K562 (cell line): ENCODE results near the gene VTN.

Experiments
- ADNP ChIP-seq: fragments of 200-800 bp; sonication (Bioruptor generic); IDR thresholded peaks from 2 replicates; pipeline ENCODE4 v1.6.1; 2016; ENCODE audit warnings: missing genetic modification characterization, missing compliant biosample characterization
- HEY1 ChIP-seq: fragments of 250-450 bp; sonication (Bioruptor Pico); IDR thresholded peaks from 2 replicates; pipeline ENCODE4 v1.5.0; 2020; ENCODE audit warnings: mild to moderate bottlenecking, moderate library complexity, borderline replicate concordance
- MAX ChIP-seq: sonication (generic); formaldehyde crosslinking; IDR thresholded peaks from 2 replicates; pipeline ENCODE4 v1.9.0; 2022; ENCODE audit warnings: mild to moderate bottlenecking, missing genetic modification reagents
- MYC ChIP-seq, 2 experiments: fragments of 250-450 bp in 1 of 2; sonication (Bioruptor Pico) in 1 of 2; IDR thresholded peaks; 2 replicates each; pipeline versions ENCODE4 v1.5.1 to v1.6.1; 2012 to 2021; ENCODE audit warnings: low read depth in 2 of 2, borderline replicate concordance in 1 of 2, improper control_type of control experiment in 1 of 2, low read length in 1 of 2, mild to moderate bottlenecking in 1 of 2, moderate library complexity in 1 of 2
- RAD21 ChIP-seq, 2 experiments: fragments of 250-450 bp in 1 of 2; fragments of 450-650 bp in 1 of 2; sonication (Bioruptor Pico) in 1 of 2; formaldehyde crosslinking in 1 of 2; IDR thresholded peaks in 1 of 2; conservative IDR thresholded peaks in 1 of 2; 2 replicates each; pipeline versions ENCODE4 v1.4.0 to v1.8.0; 2020 to 2022; ENCODE audit warnings: mild to moderate bottlenecking in 2 of 2, moderate library complexity in 1 of 2
- SRSF1 ChIP-seq: fragments of 200-400 bp; formaldehyde crosslinking; IDR thresholded peaks from 2 replicates; pipeline ENCODE4 v1.6.1; 2017; ENCODE audit warnings: mild to moderate bottlenecking, low read depth, low read length, moderate library complexity
- THRA ChIP-seq: fragments of 450-650 bp; IDR thresholded peaks from 2 replicates; pipeline ENCODE4 v1.6.1; 2017; ENCODE audit warnings: mild to moderate bottlenecking, moderate library complexity
- TF ChIP-seq, protein P1 (sequence below): sonication (generic); formaldehyde crosslinking; IDR thresholded peaks from 2 replicates; pipeline ENCODE4 v1.8.1; 2023; ENCODE audit warnings: mild to moderate bottlenecking, missing genetic modification reagents
- TF ChIP-seq, protein P2 (sequence below), 3 experiments: IDR thresholded peaks in 2 of 3; conservative IDR thresholded peaks in 1 of 3; 2 replicates each; pipeline ENCODE4 v1.5.1; 2011 to 2012; ENCODE audit warnings: low read length in 3 of 3, mild to moderate bottlenecking in 3 of 3, control low read depth in 2 of 3, improper control_type of control experiment in 1 of 3, inconsistent platforms in 1 of 3, low read depth in 1 of 3, mixed read lengths in 1 of 3, moderate library complexity in 1 of 3; ENCODE audit not compliant: insufficient read depth in 2 of 3

DNA sequence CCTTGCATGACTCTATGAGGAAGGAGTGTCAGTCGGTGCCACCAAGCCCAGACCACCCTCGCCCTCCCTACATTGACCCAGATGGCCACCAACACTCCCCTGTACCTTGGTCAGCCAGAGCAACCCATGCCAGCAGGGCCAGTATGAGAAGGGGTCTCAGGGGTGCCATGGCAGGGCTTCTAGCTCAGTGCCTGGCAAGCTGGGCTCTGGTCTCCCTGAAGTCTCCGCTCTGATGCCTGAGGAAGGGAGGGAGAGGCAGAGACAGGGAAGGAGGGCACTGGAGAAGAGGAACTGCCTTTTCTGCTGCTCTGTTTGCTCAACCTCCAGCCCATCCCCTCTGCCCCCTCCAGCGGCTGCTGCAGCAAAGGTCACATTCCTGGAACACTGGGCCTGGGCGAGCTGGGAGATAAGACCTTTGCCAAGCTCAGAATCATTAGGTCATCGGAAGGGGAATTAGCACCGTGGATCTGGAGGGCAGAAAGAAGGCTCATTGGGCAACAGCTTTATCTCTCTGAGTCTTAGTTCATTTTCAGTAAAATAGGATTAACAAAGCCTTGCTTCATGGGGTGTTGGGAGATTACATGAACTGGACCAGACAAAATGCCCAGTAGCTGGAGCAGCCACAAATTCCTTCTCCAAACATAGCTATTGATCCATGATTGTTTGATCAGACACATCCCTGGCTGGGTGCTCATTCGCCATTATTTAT lies at the start of gene VTN:
- no peak for TF ChIP-seq MYC (IDR thresholded peaks at IDR 0.05; ENCODE audit: low read depth, low read length)
- no peak for TF ChIP-seq MYC (CRISPR knock-in tag; IDR thresholded peaks at IDR 0.05; ENCODE audit: borderline replicate concordance, low read depth)
- no peak for TF ChIP-seq ADNP
- TF ChIP-seq, protein P1, sequence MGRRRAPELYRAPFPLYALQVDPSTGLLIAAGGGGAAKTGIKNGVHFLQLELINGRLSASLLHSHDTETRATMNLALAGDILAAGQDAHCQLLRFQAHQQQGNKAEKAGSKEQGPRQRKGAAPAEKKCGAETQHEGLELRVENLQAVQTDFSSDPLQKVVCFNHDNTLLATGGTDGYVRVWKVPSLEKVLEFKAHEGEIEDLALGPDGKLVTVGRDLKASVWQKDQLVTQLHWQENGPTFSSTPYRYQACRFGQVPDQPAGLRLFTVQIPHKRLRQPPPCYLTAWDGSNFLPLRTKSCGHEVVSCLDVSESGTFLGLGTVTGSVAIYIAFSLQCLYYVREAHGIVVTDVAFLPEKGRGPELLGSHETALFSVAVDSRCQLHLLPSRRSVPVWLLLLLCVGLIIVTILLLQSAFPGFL (CRISPR knock-in tag): no peak
- no peak for TF ChIP-seq MAX (CRISPR knock-in tag)
- TF ChIP-seq HEY1 (CRISPR knock-in tag): no peak
- TF ChIP-seq RAD21 (CRISPR knock-in tag; conservative IDR thresholded peaks at IDR 0.05 in 1 of 2, IDR thresholded peaks at IDR 0.05 in 1 of 2): peak in 1 of 2 experiments; percentile 29; a peak in 2 of 4 replicates
- TF ChIP-seq SRSF1: no peak
- TF ChIP-seq THRA: no peak
- TF ChIP-seq, protein P2, sequence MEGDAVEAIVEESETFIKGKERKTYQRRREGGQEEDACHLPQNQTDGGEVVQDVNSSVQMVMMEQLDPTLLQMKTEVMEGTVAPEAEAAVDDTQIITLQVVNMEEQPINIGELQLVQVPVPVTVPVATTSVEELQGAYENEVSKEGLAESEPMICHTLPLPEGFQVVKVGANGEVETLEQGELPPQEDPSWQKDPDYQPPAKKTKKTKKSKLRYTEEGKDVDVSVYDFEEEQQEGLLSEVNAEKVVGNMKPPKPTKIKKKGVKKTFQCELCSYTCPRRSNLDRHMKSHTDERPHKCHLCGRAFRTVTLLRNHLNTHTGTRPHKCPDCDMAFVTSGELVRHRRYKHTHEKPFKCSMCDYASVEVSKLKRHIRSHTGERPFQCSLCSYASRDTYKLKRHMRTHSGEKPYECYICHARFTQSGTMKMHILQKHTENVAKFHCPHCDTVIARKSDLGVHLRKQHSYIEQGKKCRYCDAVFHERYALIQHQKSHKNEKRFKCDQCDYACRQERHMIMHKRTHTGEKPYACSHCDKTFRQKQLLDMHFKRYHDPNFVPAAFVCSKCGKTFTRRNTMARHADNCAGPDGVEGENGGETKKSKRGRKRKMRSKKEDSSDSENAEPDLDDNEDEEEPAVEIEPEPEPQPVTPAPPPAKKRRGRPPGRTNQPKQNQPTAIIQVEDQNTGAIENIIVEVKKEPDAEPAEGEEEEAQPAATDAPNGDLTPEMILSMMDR (IDR thresholded peaks at IDR 0.05 in 2 of 3, conservative IDR thresholded peaks at IDR 0.05 in 1 of 3; ENCODE audit: insufficient read depth in 2 of 3, low read depth in 1 of 3, low read length in 3 of 3): peak; percentile 12 to 44 (median 21); a peak in 3 of 6 replicates
